Measurements from ENCODE around the gene GTSE1.
A peak's percentile ranks its signal among the peaks of the same experiment; 100 is the strongest.

GTSE1 gene

GRCh38 chr22:46315976-46316375 lies 19.3 kb downstream of the GTSE1 start:
- Mint-ChIP-seq H3K27ac (no peak overlapping the region), H3K4me1 (ENCODE audit: low read depth in 2 of 2) (no peaks in the 10 kb centered on the region), H3K36me3 (ENCODE audit: insufficient read depth) (peaks cover 4% of the 10 kb centered on the region), H3K9me3 (no peaks in the 10 kb centered on the region), H3K27me3 (no peaks in the 10 kb centered on the region), H3K4me3 (no peak overlapping the region)
- ATAC-seq (replicated peaks) (no peak), DNase-seq (no peak)

- DNase-seq: no peak
- Mint-ChIP-seq H3K27me3 (no peaks in the 10 kb centered on the region), H3K36me3 (ENCODE audit: insufficient read depth) (peaks cover 4% of the 10 kb centered on the region), H3K4me3 (no peak overlapping the region), H3K4me1 (ENCODE audit: low read depth in 2 of 2) (no peaks in the 10 kb centered on the region), H3K9me3 (no peaks in the 10 kb centered on the region), H3K27ac (no peak overlapping the region)
- ATAC-seq (replicated peaks): no peak
These were observed 21.0 kb downstream of the GTSE1 start for GRCh38 chr22:46317646-46318045.

GRCh38 chr22:46318576-46318975 lies 21.9 kb downstream of the GTSE1 start:
- Mint-ChIP-seq H3K9me3 (no peaks in the 10 kb centered on the region), H3K4me1 (ENCODE audit: low read depth in 2 of 2) (no peaks in the 10 kb centered on the region)

GRCh38 chr22:46319319-46319718 lies 22.6 kb downstream of the GTSE1 start:
- Mint-ChIP-seq H3K36me3 (ENCODE audit: insufficient read depth) (peaks cover 7% of the 10 kb centered on the region), H3K9me3 (no peaks in the 10 kb centered on the region), H3K4me3 (no peak overlapping the region), H3K4me1 (ENCODE audit: low read depth in 2 of 2) (no peaks in the 10 kb centered on the region), H3K27me3 (no peaks in the 10 kb centered on the region), H3K27ac (peak overlapping the region in 1 of 2 donors; percentile 6)
- ATAC-seq (replicated peaks): no peak
- no peak for DNase-seq

More at GRCh38 chr22:46318576-46318975, 21.9 kb downstream of the GTSE1 start:
- ATAC-seq (replicated peaks) (no peak), DNase-seq (no peak)
- peaks cover 6% of the 10 kb centered on the region for H3K36me3 Mint-ChIP-seq (ENCODE audit: insufficient read depth)
- H3K27me3 Mint-ChIP-seq: no peaks in the 10 kb centered on the region
- no peak overlapping the region for H3K27ac Mint-ChIP-seq
- H3K4me3 Mint-ChIP-seq: no peak overlapping the region

- no peaks in the 10 kb centered on the region for H3K4me1 Mint-ChIP-seq (ENCODE audit: low read depth in 2 of 2)
- no peak overlapping the region for H3K4me3 Mint-ChIP-seq
- no peaks in the 10 kb centered on the region for H3K27me3 Mint-ChIP-seq
- H3K27ac Mint-ChIP-seq: peak overlapping the region in 1 of 2 donors; percentile 6
- H3K9me3 Mint-ChIP-seq: no peaks in the 10 kb centered on the region
- DNase-seq (no peak), ATAC-seq (replicated peaks) (no peak)
- H3K36me3 Mint-ChIP-seq (ENCODE audit: insufficient read depth): peaks cover 7% of the 10 kb centered on the region
These were observed 23.6 kb downstream of the GTSE1 start for GRCh38 chr22:46320166-46320710.

- ATAC-seq (replicated peaks) (no peak), DNase-seq (no peak)
- Mint-ChIP-seq H3K4me1 (ENCODE audit: low read depth in 2 of 2) (no peaks in the 10 kb centered on the region), H3K9me3 (no peaks in the 10 kb centered on the region), H3K4me3 (no peak overlapping the region), H3K36me3 (ENCODE audit: insufficient read depth) (peaks cover 7% of the 10 kb centered on the region), H3K27me3 (no peaks in the 10 kb centered on the region), H3K27ac (no peak overlapping the region)
These were observed 24.2 kb downstream of the GTSE1 start for GRCh38 chr22:46320716-46321386.

- ATAC-seq (replicated peaks): no peak
- Mint-ChIP-seq H3K36me3 (ENCODE audit: insufficient read depth) (peaks cover 5% of the 10 kb centered on the region), H3K27me3 (no peaks in the 10 kb centered on the region), H3K4me1 (ENCODE audit: low read depth in 2 of 2) (no peaks in the 10 kb centered on the region), H3K4me3 (no peak overlapping the region), H3K9me3 (no peaks in the 10 kb centered on the region), H3K27ac (peak overlapping the region in 1 of 2 donors; percentile 62)
- no peak for DNase-seq
These were observed 26.0 kb downstream of the GTSE1 start for GRCh38 chr22:46322711-46323110.

- ATAC-seq (replicated peaks): no peak
- no peaks in the 10 kb centered on the region for H3K27me3 Mint-ChIP-seq
- H3K36me3 Mint-ChIP-seq (ENCODE audit: insufficient read depth): peaks cover 3% of the 10 kb centered on the region
- no peak overlapping the region for H3K27ac Mint-ChIP-seq
- H3K9me3 Mint-ChIP-seq: no peaks in the 10 kb centered on the region
- H3K4me1 Mint-ChIP-seq (ENCODE audit: low read depth in 2 of 2): no peaks in the 10 kb centered on the region
- no peak for DNase-seq
- no peak overlapping the region for H3K4me3 Mint-ChIP-seq
These were observed 26.5 kb downstream of the GTSE1 start for GRCh38 chr22:46323162-46323561.

GRCh38 chr22:46326066-46326680 lies 29.5 kb downstream of the GTSE1 start:
- Mint-ChIP-seq H3K36me3 (ENCODE audit: insufficient read depth) (peaks cover 3% of the 10 kb centered on the region), H3K27ac (no peak overlapping the region), H3K9me3 (no peaks in the 10 kb centered on the region), H3K4me3 (no peak overlapping the region), H3K4me1 (ENCODE audit: low read depth in 2 of 2) (no peaks in the 10 kb centered on the region), H3K27me3 (no peaks in the 10 kb centered on the region)
- ATAC-seq (replicated peaks) (no peak), DNase-seq (no peak)

- Mint-ChIP-seq H3K4me3 (no peak overlapping the region), H3K27me3 (no peaks in the 10 kb centered on the region), H3K27ac (no peak overlapping the region), H3K36me3 (ENCODE audit: insufficient read depth) (peaks cover 3% of the 10 kb centered on the region), H3K9me3 (no peaks in the 10 kb centered on the region), H3K4me1 (ENCODE audit: low read depth in 2 of 2) (no peaks in the 10 kb centered on the region)
- ATAC-seq (replicated peaks): no peak
- no peak for DNase-seq
These were observed 31.2 kb downstream of the GTSE1 start for GRCh38 chr22:46327691-46328465.

- Mint-ChIP-seq H3K27me3 (no peaks in the 10 kb centered on the region), H3K4me1 (ENCODE audit: low read depth in 2 of 2) (no peaks in the 10 kb centered on the region), H3K4me3 (no peak overlapping the region), H3K27ac (no peak overlapping the region), H3K9me3 (no peaks in the 10 kb centered on the region), H3K36me3 (ENCODE audit: insufficient read depth) (no peaks in the 10 kb centered on the region)
- ATAC-seq (replicated peaks) (no peak), DNase-seq (no peak)
These were observed 32.1 kb downstream of the GTSE1 start for GRCh38 chr22:46328797-46329196.

- no peaks in the 10 kb centered on the region for H3K36me3 Mint-ChIP-seq (ENCODE audit: insufficient read depth)
- no peak overlapping the region for H3K4me3 Mint-ChIP-seq
- no peaks in the 10 kb centered on the region for H3K9me3 Mint-ChIP-seq
- H3K4me1 Mint-ChIP-seq (ENCODE audit: low read depth in 2 of 2): peaks cover 0 to 3% of the 10 kb centered on the region in 2 donors
- ATAC-seq (replicated peaks): no peak
- no peaks in the 10 kb centered on the region for H3K27me3 Mint-ChIP-seq
- no peak for DNase-seq
- peak overlapping the region in 1 of 2 donors; percentile 32 for H3K27ac Mint-ChIP-seq
These were observed 32.9 kb downstream of the GTSE1 start for GRCh38 chr22:46329616-46330015.

GRCh38 chr22:46330426-46330825 lies 33.8 kb downstream of the GTSE1 start:
- no peak for DNase-seq
- Mint-ChIP-seq H3K4me3 (no peak overlapping the region), H3K27me3 (no peaks in the 10 kb centered on the region), H3K36me3 (ENCODE audit: insufficient read depth) (no peaks in the 10 kb centered on the region), H3K27ac (peak overlapping the region in 1 of 2 donors; percentile 32), H3K4me1 (ENCODE audit: low read depth in 2 of 2) (peaks cover 0 to 6% of the 10 kb centered on the region in 2 donors), H3K9me3 (no peaks in the 10 kb centered on the region)
- no peak for ATAC-seq (replicated peaks)

Measured in effector memory CD8-positive, alpha-beta T cell (primary cell).